Fibroblast of the aortic adventitia (primary cell): ENCODE measurements around the gene TNNI3K. TPM values are rescaled to one million over a fixed set of nuclear protein-coding genes. Genes with fewer than 3 reads are reported as not detected.

Source experiments
- DNase-seq: peaks from one replicate; pipeline ENCODE4 v3.0.0-alpha.2; 2010; ENCODE audit warnings: low read depth
- H3K4me3 ChIP-seq: 2 replicates; pipeline ENCODE4 v1.5.1; 2011; ENCODE audit warnings: low read depth, mild to moderate bottlenecking, control low read depth, low read length, moderate library complexity
- total RNA-seq: library from RNA; depleted of rRNA; stranded (reverse); fragments of >200 nt; gene quantifications from 2 replicates; pipeline ENCODE4 v1.2.3, GENCODE V29; 2012; ENCODE audit warnings: low replicate concordance
- TF ChIP-seq, protein P1 (sequence below): IDR thresholded peaks from 2 replicates; pipeline ENCODE4 v1.5.1; 2011; ENCODE audit warnings: mild to moderate bottlenecking, low read length, control low read depth, inconsistent platforms; ENCODE audit not compliant: insufficient read depth

Gene TNNI3K
- total RNA-seq, 1 donor, result not detected

DNA sequence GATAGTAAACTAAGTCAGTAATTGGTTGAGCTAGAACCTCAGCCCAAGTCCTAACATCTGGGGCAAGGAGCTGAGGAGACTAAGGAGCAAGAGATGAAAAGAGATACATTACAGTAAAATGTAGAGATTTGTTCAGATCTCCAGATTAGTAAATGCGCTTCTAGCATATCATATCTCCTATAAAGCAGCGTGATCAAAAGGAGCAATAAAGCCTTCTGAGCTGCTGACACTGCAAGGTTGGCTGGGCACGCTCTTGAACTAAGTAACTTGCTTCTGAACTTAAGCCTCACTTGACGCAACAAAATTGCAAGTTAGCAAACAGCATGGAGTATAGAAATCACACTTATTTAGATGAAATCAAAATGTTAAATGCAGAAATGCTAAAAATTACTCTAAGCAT lies 196.3 kb downstream of the TNNI3K start:
- TF ChIP-seq, protein P1, sequence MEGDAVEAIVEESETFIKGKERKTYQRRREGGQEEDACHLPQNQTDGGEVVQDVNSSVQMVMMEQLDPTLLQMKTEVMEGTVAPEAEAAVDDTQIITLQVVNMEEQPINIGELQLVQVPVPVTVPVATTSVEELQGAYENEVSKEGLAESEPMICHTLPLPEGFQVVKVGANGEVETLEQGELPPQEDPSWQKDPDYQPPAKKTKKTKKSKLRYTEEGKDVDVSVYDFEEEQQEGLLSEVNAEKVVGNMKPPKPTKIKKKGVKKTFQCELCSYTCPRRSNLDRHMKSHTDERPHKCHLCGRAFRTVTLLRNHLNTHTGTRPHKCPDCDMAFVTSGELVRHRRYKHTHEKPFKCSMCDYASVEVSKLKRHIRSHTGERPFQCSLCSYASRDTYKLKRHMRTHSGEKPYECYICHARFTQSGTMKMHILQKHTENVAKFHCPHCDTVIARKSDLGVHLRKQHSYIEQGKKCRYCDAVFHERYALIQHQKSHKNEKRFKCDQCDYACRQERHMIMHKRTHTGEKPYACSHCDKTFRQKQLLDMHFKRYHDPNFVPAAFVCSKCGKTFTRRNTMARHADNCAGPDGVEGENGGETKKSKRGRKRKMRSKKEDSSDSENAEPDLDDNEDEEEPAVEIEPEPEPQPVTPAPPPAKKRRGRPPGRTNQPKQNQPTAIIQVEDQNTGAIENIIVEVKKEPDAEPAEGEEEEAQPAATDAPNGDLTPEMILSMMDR, result no peak

DNA sequence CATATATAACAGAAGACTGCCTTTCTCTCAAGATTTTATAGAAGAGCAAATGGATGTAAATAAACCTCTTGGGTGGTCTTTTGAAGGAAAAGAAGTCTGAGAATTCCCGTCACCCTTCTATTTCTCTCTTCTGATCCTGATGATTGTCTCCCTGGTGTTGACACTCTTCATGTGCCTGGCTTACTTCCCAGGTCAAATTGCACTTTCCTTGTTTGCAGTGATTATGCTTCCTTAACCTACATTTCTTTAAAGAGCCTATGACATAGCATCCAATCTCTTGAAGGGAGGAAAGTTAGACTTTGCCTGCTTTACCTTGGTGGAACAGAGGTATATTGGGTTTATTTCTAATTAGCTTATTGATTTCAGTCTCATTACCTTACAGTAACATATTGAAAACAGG lies 197.1 kb downstream of the TNNI3K start:
- TF ChIP-seq, protein P1, result no peak
- DNase-seq, result no peak
- H3K4me3 ChIP-seq, result no peak overlapping the region

More for the DNA sequence above, 196.3 kb downstream of the TNNI3K start:
- no peak for DNase-seq
- no peak overlapping the region for H3K4me3 ChIP-seq

DNA sequence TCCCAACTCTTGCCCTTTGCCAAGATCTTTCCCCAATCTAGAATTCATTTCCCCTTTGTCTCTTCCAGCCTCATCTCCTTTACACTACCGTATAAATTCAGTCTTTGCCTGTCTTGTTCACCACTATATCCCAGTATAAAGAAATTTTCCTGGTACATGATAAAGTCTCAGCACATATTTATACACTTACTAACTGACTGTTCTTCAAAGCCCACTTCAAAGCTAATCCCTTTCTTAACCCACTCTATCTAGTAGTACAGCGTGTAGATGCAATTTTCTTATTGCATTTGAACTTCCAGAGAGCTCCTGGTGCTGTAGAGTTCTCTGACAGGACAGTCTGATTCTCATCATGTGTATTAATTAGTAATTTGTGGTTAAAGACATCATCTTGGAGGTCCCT lies 199.1 kb downstream of the TNNI3K start:
- TF ChIP-seq, protein P1, result no peak
- no peak overlapping the region for H3K4me3 ChIP-seq
- DNase-seq, result no peak

DNA sequence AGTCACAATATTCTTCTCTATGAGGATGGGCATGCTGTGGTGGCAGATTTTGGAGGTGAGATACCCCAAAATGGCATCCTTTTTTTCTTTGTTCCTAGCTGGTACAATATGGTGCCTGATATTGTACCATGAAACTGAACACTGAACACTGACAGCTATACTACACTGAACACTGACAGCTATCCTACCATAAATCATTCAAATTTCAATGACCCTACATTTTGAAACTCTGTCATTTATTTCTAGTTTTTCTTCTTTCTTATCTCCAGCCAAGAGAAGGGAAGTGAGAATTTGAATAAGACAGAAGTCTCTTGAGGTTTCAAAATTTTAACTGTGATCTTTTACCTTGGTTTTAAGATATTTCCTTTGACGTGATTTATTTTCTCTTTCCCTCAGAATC lies 200.9 kb downstream of the TNNI3K start:
- TF ChIP-seq, protein P1, result no peak
- H3K4me3 ChIP-seq, result no peak overlapping the region
- DNase-seq, result no peak

DNA sequence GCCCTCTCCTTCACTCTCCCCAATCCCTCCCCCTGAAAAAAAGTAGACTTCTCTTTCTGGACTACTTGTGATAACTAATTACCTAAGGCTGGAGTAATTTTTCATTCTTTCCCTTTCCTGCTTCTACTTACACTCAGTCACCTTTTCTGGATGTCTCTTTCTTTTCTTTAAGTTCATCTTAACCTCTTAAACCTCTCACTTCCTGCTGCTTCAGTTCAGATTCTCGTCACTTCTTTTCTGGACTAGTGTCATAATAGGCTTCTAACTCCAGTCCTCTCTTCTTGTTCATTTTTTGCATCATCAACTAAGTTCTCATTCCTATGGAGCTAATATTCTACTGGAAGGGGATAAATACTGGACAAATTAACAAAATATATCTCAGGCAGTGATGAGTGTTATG lies 201.8 kb downstream of the TNNI3K start:
- no peak for DNase-seq
- TF ChIP-seq, protein P1, result no peak

DNA sequence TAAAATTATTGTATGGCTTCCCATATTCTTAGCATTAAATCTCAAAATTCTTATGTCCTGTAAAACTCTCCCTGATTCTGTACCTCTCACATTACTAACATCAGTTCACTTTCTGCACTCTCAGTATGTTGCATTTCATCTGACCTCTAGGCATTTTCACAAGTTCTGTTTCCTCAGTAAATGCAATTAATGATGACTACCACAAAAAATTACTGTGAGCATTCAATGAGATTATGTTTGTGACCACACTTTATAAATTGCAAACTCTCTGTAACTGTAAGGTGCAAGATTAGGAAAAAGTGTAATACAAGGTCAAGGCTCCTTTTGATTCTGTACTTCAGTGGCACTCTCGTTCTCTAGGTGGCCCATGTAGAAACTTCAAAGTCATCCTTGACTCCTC lies 216.8 kb downstream of the TNNI3K start:
- no peak overlapping the region for H3K4me3 ChIP-seq
- no peak for DNase-seq
- TF ChIP-seq, protein P1, result no peak

More for the DNA sequence above, 201.8 kb downstream of the TNNI3K start:
- H3K4me3 ChIP-seq, result no peak overlapping the region

DNA sequence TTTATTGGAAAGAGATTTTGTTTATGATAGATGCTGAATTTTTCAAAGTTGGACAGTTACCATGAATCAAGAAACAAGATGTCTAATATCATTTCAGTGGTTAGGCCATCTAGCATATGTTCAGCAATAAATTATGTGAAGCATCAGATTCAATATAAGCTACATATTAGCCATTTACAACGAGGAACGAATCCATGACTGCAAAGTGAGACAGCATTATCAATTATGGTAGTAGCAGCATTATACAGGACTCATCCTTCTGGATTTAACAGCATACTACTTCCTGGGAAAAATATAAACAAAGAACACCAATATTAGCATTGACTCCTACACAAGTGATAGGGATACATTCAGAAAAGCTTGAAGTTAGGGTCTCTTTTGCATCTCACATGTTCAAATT lies 218.1 kb downstream of the TNNI3K start:
- TF ChIP-seq, protein P1, result no peak
- H3K4me3 ChIP-seq, result no peak overlapping the region
- DNase-seq, result no peak
